ENCODE data around the gene LIX1L.

Gene LIX1L

GRCh38 chr1:145949219-145949618 lies 8.6 kb downstream of the LIX1L start:
- no peak for DNase-seq (ENCODE audit: extremely low spot score)
- ChIA-PET POLR2A (interaction anchor here (0.9 kb wide), 1 partner anchor 15 kb away, joined by 3 read pairs; no protein-coding TSS in a partner anchor), CTCF (interaction anchor here (1.0 to 1.8 kb wide), 4 partner anchors 9 to 103 kb away, joined by 3 to 6 read pairs (median 4); partner anchors contain the start of genes LIX1L and RBM8A)
- TF ChIP-seq CTCF (IDR thresholded peaks at IDR 0.05; ENCODE audit: control extremely low read depth, extremely low read depth, low read depth, missing control alignments), result no peak

DNA sequence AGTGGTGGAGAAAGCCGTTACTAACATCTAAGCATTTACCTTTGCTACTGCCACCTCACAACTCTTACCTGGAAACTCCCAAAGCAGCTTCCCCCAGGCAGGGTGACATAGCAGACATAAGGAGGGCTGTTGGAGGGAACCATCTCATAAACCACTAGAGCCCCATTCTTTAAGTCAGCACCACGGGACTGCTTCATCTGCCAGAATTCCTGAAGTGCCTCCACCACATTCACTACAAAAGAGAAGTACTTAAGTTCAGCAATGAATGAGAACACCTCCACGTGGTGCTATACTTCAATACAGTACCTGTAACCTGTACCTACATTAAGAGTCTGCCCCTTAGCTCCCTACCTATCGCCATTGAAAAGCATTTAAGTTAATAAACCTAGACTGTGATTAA lies 10.3 kb downstream of the LIX1L start:
- no peak for DNase-seq (ENCODE audit: extremely low spot score)
- ChIA-PET POLR2A (no interaction called here), CTCF (no interaction called here)
- TF ChIP-seq CTCF (IDR thresholded peaks at IDR 0.05; ENCODE audit: control extremely low read depth, extremely low read depth, low read depth, missing control alignments), result no peak

GRCh38 chr1:145946477-145946986 lies 11.3 kb downstream of the LIX1L start:
- DNase-seq (ENCODE audit: extremely low spot score), result no peak
- ChIA-PET CTCF (interaction anchor here (1.2 kb wide), 1 partner anchor 19 kb away, joined by 4 read pairs; the partner anchor contains the start of gene RBM8A), POLR2A (no interaction called here)
- TF ChIP-seq CTCF (IDR thresholded peaks at IDR 0.05; ENCODE audit: control extremely low read depth, extremely low read depth, low read depth, missing control alignments), result no peak

DNA sequence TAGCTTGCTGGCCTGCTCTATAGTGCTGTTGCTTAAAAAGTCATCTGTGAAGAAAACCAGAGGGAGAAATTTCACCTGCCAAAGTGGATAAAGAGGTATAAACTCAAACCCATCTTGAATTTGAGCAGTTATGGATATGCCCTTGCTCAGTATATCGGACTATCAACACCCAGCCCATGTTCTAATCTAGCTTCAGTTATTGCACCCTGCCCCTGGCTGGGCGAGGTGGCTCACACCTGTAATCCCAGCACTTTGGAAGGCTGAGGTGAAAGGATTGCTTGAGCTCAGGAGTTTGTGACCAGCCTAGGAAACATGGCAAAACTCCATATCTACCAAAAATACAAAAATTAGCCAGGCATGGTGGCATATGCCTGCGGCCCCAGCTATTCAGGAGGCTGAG lies 13.3 kb downstream of the LIX1L start:
- CTCF ChIA-PET, result interaction anchor here (1.3 to 2.1 kb wide), 4 partner anchors 8 to 53 kb away, joined by 3 to 9 read pairs (median 6); no protein-coding TSS in a partner anchor
- TF ChIP-seq CTCF (IDR thresholded peaks at IDR 0.05; ENCODE audit: control extremely low read depth, extremely low read depth, low read depth, missing control alignments), result no peak
- POLR2A ChIA-PET, result no interaction called here
- DNase-seq (ENCODE audit: extremely low spot score), result no peak

- ChIA-PET POLR2A (interaction anchor here (1.5 kb wide), 1 partner anchor 15 kb away, joined by 4 read pairs; the partner anchor contains the start of gene LIX1L), CTCF (interaction anchor here (1.2 to 2.5 kb wide), 2 partner anchors 16 to 34 kb away, joined by 3 to 7 read pairs; no protein-coding TSS in a partner anchor)
- no peak for TF ChIP-seq CTCF (IDR thresholded peaks at IDR 0.05; ENCODE audit: control extremely low read depth, extremely low read depth, low read depth, missing control alignments)
- DNase-seq (ENCODE audit: extremely low spot score), result no peak
Measured at GRCh38 chr1:145942871-145943270, 14.9 kb downstream of the LIX1L start.

- ChIA-PET POLR2A (interaction anchor here (1.5 kb wide), 1 partner anchor 16 kb away, joined by 4 read pairs; the partner anchor contains the start of gene LIX1L), CTCF (interaction anchor here (1.2 to 2.5 kb wide), 2 partner anchors 16 to 34 kb away, joined by 3 to 7 read pairs; no protein-coding TSS in a partner anchor)
- TF ChIP-seq CTCF (IDR thresholded peaks at IDR 0.05; ENCODE audit: control extremely low read depth, extremely low read depth, low read depth, missing control alignments), result no peak
- DNase-seq (ENCODE audit: extremely low spot score), result no peak
Measured at GRCh38 chr1:145942405-145942804, 15.4 kb downstream of the LIX1L start.
